GM19438 (cell line): ENCODE data around the gene RPRD1B.

ENCODE experiments used
- ATAC-seq: cut with Tn5 transposase; IDR thresholded peaks from one replicate; pipeline ENCODE4 v1.9.1; 2021; ENCODE audit warnings: low read depth; ENCODE audit not compliant: unreplicated experiment

The RPRD1B gene

GRCh38 chr20:38132910-38133501 is 99.5 kb downstream of the RPRD1B start:
- ATAC-seq, result no peak

- no peak for ATAC-seq
Measured at GRCh38 chr20:38133680-38134426, 100.3 kb downstream of the RPRD1B start.

DNA sequence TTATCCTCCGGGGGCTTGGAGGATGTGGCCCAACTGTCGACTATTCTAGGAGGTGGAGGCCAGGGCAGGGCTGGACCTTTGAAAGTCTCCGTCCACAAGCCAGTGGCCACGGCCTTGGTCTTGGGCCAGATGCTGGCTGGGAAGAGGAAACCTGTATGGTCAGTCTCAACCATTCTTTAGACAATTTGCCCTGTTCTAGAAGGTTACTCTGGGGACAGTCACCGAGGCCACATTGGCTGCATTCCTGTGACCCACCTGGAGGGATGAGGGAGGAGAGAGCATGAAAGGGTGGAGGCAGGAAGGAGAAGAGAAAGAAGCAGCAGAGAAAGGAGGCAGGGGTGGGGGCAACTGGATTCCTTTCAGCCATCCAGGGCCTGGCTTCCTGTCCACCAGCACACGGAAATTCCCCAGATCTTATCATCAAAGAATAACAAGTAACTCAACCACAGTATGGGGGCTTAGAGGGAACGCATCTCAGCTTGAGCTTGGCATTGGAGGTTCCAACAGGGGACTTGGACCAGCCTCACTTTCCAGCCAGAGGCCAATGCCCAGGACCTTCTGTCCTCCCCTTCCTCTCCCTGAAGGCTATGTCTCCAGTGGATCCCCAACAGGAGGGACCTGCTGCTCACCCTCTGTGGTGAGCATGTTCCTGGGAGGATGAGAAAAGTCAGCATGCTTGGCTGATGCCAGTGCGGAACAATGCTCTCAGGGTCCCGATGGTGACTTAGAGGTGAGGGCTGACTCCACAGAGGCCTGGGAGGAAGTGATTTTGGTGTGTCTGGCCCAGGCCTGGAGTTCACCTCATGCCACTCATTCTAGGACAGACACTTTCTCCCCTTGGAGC is 101.1 kb downstream of the RPRD1B start:
- ATAC-seq, result no peak

DNA sequence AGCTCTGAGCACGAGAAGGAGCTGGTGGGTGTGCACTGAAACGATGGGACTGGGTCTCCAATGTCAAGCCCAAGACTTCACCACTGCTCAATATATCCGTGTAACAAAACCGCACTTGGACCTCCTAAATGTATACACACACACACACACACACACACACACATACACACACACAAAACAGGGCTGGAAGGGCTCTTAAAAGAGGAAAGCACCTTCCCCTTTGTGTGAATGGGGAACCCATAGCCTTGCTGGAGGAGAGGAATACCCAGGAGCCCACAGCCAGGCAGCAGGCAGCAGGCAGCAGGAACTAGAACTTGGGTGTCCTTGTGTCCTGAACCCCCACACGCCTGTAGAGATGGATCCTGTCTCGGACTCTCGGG is 101.7 kb downstream of the RPRD1B start:
- ATAC-seq, result no peak

DNA sequence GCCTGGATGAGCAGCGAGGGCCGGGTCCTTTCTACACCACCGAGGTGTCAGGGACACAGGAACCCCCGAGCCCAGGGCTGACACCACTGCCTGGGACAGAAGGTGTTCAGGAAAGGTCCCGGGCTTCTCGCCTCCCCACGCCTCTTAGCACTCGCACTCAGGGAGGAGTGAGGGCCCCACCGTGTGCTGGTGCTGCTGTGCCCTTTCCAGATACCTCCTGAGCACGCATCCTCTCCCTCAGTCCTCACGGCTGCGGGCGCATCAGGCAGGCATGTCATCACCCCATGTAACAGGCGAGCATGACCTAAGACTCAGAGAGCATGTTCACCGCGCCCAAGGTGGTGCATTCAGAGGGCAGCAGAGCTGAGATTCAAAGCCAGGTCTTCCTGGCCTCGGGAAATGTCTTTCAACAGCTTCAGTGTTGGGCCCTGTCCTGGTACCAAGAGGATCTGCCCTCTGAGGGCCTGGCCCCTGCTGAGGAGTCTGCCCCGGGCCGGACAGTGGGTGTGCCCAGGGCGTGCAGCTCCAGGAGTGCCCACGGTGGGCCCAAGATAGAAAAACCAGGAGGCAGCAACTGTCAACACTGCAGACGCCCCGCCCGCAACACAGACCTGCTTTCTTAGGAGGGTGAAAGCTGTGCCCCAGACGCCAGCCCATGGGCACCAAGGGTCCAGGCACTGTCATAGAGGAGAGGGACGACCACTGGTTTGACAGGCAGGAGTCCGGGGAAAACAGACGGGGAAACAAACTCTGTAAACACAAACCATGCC is 102.3 kb downstream of the RPRD1B start:
- no peak for ATAC-seq

GRCh38 chr20:38136421-38137245 is 103.1 kb downstream of the RPRD1B start:
- ATAC-seq, result no peak

DNA sequence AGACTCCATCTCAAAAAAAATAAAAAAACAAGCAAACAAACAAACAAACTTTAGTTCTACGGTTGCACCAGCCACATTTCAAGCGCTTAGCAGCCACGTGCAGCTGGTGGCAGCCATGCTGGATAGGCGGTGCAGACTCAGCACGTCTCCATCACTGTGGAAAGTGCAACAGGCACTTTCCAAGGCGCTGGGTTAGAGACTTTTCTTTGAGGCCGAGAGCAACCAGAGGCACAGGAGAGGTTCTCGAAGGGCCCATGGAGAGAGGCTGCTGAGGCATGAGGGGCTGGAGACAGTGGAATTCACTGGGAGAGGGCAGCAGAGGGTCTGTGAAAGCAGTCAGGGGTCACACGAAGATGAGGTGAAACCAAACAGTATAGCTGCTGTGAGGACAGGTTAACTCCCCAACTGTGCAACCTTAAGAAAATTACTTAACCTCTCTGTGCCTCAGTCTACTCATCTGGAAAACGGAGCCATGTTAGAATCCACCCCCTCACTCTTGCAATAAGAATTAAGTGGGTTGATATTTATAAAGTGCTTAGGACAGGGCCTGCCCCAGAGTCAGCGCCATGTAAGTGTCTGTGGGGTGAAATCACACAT is 104.0 kb downstream of the RPRD1B start:
- no peak for ATAC-seq

- no peak for ATAC-seq
Measured at GRCh38 chr20:38138086-38138778, 104.7 kb downstream of the RPRD1B start.

DNA sequence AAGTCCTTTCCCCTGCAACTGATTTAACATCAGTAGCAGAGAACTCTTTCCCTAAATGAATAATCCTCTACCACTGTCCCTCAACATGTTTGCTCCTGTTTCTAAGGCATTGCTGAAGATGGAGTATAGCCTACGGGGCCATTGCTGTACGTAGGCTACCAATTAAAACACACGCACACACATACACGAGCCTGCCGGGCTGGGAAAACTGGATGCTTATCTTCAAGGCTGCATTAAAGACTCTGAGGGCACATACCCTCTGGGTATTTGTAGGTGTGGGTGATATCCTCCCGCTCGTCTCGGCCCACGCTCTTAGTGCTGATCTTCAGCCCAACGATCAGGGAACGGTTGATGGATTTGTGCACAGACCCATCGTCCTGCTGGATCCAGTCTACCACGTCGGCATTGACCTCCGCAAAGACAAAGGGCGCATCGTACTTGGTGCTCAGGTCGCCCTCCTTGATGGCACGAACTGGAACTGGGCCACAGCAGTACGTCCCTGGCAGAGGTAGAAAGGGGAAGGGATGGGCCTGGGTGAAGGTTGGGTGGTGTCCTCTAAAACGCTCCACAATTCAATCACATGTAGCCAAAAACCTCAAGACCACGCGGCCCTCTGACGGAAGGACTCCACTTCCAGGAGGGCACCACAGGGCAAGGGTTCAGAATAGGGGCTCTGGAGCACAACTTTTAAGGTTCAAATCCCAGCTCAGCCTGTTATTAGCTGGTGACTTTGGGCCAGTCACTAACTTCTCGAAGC is 105.8 kb downstream of the RPRD1B start:
- no peak for ATAC-seq

DNA sequence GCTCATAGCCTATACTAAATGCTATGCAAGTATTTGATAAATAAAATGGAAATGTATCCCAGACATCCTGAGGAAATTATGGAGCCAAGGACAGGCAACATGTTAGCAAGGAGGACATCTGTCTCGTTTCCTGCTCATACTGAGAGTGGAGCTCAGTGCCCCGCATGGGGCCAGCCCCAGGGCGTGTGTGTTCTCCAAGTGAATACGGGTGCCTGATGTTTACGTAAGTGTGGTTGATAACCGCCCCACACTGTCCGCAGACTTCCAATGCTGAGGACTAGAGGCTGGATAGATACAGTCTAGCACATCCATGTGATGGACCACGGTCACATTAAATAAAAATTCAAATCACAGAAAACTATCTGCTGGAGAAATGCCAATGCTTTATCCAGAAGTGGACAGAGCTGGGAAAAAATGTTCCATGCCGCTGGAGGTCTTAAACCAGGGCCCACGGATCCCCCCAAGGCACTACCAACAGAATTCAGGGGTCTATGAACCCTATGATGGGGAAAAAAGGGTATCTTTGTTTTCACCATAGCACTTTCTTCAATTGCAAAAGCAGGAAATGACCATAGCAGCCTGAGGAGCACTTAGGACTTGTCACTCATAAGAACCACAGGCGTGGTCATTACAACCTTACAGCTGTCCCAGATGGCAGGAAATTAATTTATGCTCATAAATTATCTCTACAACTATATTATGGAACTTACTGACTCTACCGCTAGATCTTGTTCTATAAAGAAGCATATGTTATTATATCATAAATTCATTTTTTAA is 106.6 kb downstream of the RPRD1B start:
- ATAC-seq, result no peak

DNA sequence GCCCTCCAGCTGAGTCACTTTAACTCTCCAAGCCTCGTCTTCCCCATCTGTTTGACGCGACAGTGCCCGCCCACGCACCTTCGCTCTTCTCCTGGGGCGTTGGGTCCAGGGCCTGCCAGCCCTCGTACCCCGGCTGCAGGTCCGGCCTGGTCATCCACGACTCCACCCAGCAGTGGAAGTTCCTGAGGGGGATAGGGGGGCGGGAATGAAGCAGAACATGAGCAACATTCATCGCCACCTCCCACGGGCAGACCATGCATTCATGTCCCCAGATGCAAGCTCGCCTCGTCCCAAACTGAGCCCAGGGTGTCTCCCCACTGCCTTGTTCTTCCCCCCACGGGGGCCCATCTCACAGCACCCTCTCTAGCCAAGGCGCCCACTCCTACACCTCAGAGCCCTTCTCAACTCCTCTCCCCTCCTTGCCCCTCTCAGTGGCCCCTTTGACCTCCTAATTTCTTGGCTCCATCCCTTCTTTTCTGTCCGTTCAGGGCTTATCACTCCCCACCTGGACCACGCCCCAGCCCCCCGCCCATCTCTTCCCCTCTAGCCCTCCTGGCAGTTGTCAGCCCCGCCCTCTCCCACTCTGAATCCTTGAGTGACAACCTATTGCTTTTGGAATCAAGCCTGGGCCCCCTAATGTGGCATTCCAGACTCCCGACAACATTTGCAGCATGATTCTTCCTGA is 107.8 kb downstream of the RPRD1B start:
- ATAC-seq, result no peak
